SK-N-MC (cell line): ENCODE measurements around the gene NDST1.

Experiments
- EZH2 ChIP-seq: fragments of 200-600 bp; sonication (generic); IDR thresholded peaks from one replicate; pipeline ENCODE4 v1.6.1; 2017; ENCODE audit warnings: antibody characterized with exemption
- POLR2AphosphoS5 ChIP-seq: IDR thresholded peaks from 2 replicates; pipeline ENCODE4 v1.6.1; 2012; ENCODE audit warnings: mild to moderate bottlenecking, low read depth, low read length, borderline replicate concordance

GRCh38 chr5:150605546-150605945 lies 97.6 kb downstream of the NDST1 start:
- TF ChIP-seq POLR2AphosphoS5 (no peak), EZH2 (no peak)
